Activated CD4-positive, alpha-beta T cell treated with anti-CD3 and anti-CD28 coated beads for 48 hours (primary cell): ENCODE data around the gene DOCK1.

Source experiments
- DNase-seq: peaks from one replicate; pipeline ENCODE4 v3.0.0-alpha.2; 2020

Gene DOCK1

GRCh38 chr10:127148933-127149220 is 243.6 kb downstream of the DOCK1 start:
- DNase-seq, result no peak

GRCh38 chr10:127149501-127150081 is 244.4 kb downstream of the DOCK1 start:
- no peak for DNase-seq

- DNase-seq, result no peak
Measured at GRCh38 chr10:127150136-127150535, 244.9 kb downstream of the DOCK1 start.

GRCh38 chr10:127151541-127151940 is 246.3 kb downstream of the DOCK1 start:
- no peak for DNase-seq

- no peak for DNase-seq
Measured at GRCh38 chr10:127151981-127152699, 246.9 kb downstream of the DOCK1 start.

GRCh38 chr10:127153181-127153580 is 248.0 kb downstream of the DOCK1 start:
- DNase-seq, result no peak

- DNase-seq, result no peak
Measured at GRCh38 chr10:127154831-127155620, 249.8 kb downstream of the DOCK1 start.

- DNase-seq, result no peak
Measured at GRCh38 chr10:127157089-127157488, 251.9 kb downstream of the DOCK1 start.

GRCh38 chr10:127157506-127158200 is 252.4 kb downstream of the DOCK1 start:
- no peak for DNase-seq

GRCh38 chr10:127158662-127159061 is 253.4 kb downstream of the DOCK1 start:
- DNase-seq, result no peak

GRCh38 chr10:127159648-127160245 is 254.5 kb downstream of the DOCK1 start:
- no peak for DNase-seq

- DNase-seq, result no peak
Measured at GRCh38 chr10:127161482-127161881, 256.3 kb downstream of the DOCK1 start.

- DNase-seq, result no peak
Measured at GRCh38 chr10:127162841-127163240, 257.6 kb downstream of the DOCK1 start.

- DNase-seq, result no peak
Measured at GRCh38 chr10:127168261-127168660, 263.0 kb downstream of the DOCK1 start.

- no peak for DNase-seq
Measured at GRCh38 chr10:127174866-127175265, 269.6 kb downstream of the DOCK1 start.

GRCh38 chr10:127175357-127176110 is 270.3 kb downstream of the DOCK1 start:
- no peak for DNase-seq

- DNase-seq, result no peak
Measured at GRCh38 chr10:127176649-127177048, 271.4 kb downstream of the DOCK1 start.

GRCh38 chr10:127179612-127180250 is 274.5 kb downstream of the DOCK1 start:
- no peak for DNase-seq

GRCh38 chr10:127182161-127182560 is 276.9 kb downstream of the DOCK1 start:
- DNase-seq, result no peak

GRCh38 chr10:127184582-127184981 is 279.4 kb downstream of the DOCK1 start:
- no peak for DNase-seq

- DNase-seq, result no peak
Measured at GRCh38 chr10:127186813-127187212, 281.6 kb downstream of the DOCK1 start.

- no peak for DNase-seq
Measured at GRCh38 chr10:127189226-127189625, 284.0 kb downstream of the DOCK1 start.
